ENCODE data around the gene GRAMD1A.

- TF ChIP-seq CTCF (IDR thresholded peaks at IDR 0.05; ENCODE audit: low read depth, low read length): no peak
- TF ChIP-seq POLR2A (IDR thresholded peaks at IDR 0.05; ENCODE audit: extremely low read depth, insufficient read length): no peak
These were observed 69.0 kb downstream of the GRAMD1A start for GRCh38 chr19:35068941-35069634.

Measured in NB4 (cell line).